ENCODE measurements around the gene PTPN3.

The PTPN3 gene

DNA sequence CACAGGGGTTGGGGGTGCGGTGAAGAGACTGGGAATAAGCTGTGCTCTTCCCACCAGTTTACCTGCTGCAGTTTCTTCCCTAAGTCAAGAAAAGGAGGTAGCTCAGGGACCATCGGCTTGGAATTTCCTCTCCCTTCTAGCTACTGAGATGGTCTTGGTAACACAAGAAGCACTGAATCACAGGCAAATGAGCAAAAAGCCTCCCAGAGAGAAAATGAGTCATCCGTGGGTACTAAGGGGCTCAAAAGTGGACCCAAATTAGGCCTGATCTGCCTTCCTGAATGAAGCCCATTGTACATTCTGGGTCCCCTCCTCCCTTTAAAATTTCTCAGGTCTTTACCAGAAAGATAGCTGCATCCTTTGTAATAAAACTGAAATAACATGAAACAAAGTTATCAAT lies 49.9 kb downstream of the PTPN3 start:
- Histone ChIP-seq H3K27ac (no peak overlapping the region), H3K4me3 (no peak overlapping the region), H3K36me3 (ENCODE audit: insufficient read depth, low read length) (no peaks in the 10 kb centered on the region), H3K9ac (ENCODE audit: insufficient read length) (no peak overlapping the region), H3K9me3 (ENCODE audit: low read depth, low read length) (no peaks in the 10 kb centered on the region)
- no peak for DNase-seq (ENCODE audit: low read depth, low spot score)
- TF ChIP-seq EZH2 (IDR thresholded peaks at IDR 0.05) (no peak), FOXP2 (optimal IDR thresholded peaks at IDR 0.05; ENCODE audit: control extremely low read depth, extremely low read length, insufficient read depth) (no peak), POLR2AphosphoS5 (IDR thresholded peaks at IDR 0.05; ENCODE audit: borderline replicate concordance, low read depth, low read length) (no peak)

GRCh38 chr9:109447329-109448076 lies 50.6 kb downstream of the PTPN3 start:
- no peak for DNase-seq (ENCODE audit: low read depth, low spot score)
- H3K4me3 ChIP-seq = no peak overlapping the region
- no peak overlapping the region for H3K9ac ChIP-seq (ENCODE audit: insufficient read length)
- no peaks in the 10 kb centered on the region for H3K9me3 ChIP-seq (ENCODE audit: low read depth, low read length)
- no peaks in the 10 kb centered on the region for H3K36me3 ChIP-seq (ENCODE audit: insufficient read depth, low read length)
- no peak overlapping the region for H3K27ac ChIP-seq
- TF ChIP-seq POLR2AphosphoS5 (IDR thresholded peaks at IDR 0.05; ENCODE audit: borderline replicate concordance, low read depth, low read length) (no peak), EZH2 (IDR thresholded peaks at IDR 0.05) (no peak)

DNA sequence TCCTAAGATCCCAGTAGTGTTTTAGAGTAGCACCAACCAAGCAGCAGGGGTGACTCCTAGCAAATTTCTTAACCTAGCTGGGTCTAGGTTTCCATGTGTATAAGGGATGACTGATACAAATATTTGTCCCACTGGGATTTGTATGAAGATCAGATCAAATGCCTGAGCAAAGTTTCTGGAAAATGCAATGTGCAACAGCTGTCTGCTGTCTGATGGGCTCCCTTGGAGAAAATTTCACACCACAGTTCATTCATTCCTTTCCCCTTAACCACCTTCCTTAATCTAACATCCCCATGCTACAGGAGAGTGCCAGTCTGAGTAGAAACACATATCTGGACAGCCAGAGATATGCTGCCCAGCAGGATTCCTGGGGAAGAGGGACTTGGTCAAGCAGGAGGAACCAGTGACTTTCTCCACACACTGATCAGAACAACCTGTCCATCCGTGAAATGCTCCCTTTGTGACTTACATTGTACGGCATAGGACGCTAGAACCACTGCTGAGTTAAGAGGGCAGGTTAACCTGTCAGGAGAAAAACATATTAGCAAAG lies 53.3 kb downstream of the PTPN3 start:
- no peaks in the 10 kb centered on the region for H3K9me3 ChIP-seq (ENCODE audit: low read depth, low read length)
- no peak overlapping the region for H3K9ac ChIP-seq (ENCODE audit: insufficient read length)
- no peaks in the 10 kb centered on the region for H3K36me3 ChIP-seq (ENCODE audit: insufficient read depth, low read length)
- no peak for TF ChIP-seq POLR2AphosphoS5 (IDR thresholded peaks at IDR 0.05; ENCODE audit: borderline replicate concordance, low read depth, low read length)
- no peak for TF ChIP-seq FOXP2 (optimal IDR thresholded peaks at IDR 0.05; ENCODE audit: control extremely low read depth, extremely low read length, insufficient read depth)
- no peak for TF ChIP-seq EZH2 (IDR thresholded peaks at IDR 0.05)
- no peak overlapping the region for H3K27ac ChIP-seq
- DNase-seq (ENCODE audit: low read depth, low spot score) = no peak
- H3K4me3 ChIP-seq = no peak overlapping the region

DNA sequence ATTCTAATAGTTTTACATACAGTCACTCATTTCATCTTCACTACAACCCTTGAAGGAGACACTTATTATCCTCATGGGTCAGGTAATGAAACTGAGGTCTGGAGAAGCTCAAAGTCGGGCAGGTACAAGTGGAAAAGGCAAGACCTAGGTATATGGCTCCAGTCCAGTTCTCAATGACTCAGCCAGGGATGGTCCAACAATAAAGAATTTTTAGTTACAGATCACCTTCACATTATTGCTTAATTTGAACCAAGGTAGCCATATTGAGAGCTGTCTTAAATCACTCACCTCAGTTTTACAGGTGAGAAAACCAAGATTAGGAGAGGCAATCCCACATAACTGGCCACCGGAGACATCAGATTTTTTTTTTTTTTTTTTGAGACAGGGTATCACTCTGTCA lies 55.4 kb downstream of the PTPN3 start:
- DNase-seq (ENCODE audit: low read depth, low spot score) = no peak
- no peak overlapping the region for H3K27ac ChIP-seq
- no peaks in the 10 kb centered on the region for H3K36me3 ChIP-seq (ENCODE audit: insufficient read depth, low read length)
- no peaks in the 10 kb centered on the region for H3K9me3 ChIP-seq (ENCODE audit: low read depth, low read length)
- H3K4me3 ChIP-seq = no peak overlapping the region
- no peak overlapping the region for H3K9ac ChIP-seq (ENCODE audit: insufficient read length)
- TF ChIP-seq FOXP2 (optimal IDR thresholded peaks at IDR 0.05; ENCODE audit: control extremely low read depth, extremely low read length, insufficient read depth) = no peak
- no peak for TF ChIP-seq EZH2 (IDR thresholded peaks at IDR 0.05)
- no peak for TF ChIP-seq POLR2AphosphoS5 (IDR thresholded peaks at IDR 0.05; ENCODE audit: borderline replicate concordance, low read depth, low read length)

- Histone ChIP-seq H3K9ac (ENCODE audit: insufficient read length) (no peak overlapping the region), H3K36me3 (ENCODE audit: insufficient read depth, low read length) (no peaks in the 10 kb centered on the region), H3K27ac (no peak overlapping the region), H3K4me3 (no peak overlapping the region), H3K9me3 (ENCODE audit: low read depth, low read length) (no peaks in the 10 kb centered on the region)
- DNase-seq (ENCODE audit: low read depth, low spot score) = no peak
- no peak for TF ChIP-seq EZH2 (IDR thresholded peaks at IDR 0.05)
- TF ChIP-seq POLR2AphosphoS5 (IDR thresholded peaks at IDR 0.05; ENCODE audit: borderline replicate concordance, low read depth, low read length) = no peak
- no peak for TF ChIP-seq FOXP2 (optimal IDR thresholded peaks at IDR 0.05; ENCODE audit: control extremely low read depth, extremely low read length, insufficient read depth)
Observed at GRCh38 chr9:109441296-109441695, 56.8 kb downstream of the PTPN3 start.

DNA sequence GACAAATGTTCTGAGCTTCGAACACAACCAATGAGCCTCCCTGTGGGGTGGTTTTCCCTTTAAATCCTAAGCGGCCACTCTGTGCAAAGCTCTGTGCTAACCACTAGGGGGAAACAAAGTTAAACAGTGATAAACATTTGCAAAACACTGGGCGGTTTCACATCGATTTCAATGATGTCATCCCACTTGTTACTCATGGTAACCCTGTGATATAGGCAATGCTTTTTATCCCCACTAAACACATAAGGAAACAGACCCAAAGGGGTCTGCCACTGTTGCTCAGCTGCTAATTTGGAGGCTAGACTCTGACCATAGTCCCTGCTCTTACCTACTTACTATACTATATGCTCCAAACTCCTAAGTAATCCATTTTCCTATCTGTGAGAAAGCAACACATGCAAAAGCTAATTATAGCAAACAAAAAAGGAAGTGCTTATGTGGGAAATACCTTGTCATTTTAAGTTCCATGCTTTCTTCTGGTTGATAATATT lies 57.3 kb downstream of the PTPN3 start:
- Histone ChIP-seq H3K36me3 (ENCODE audit: insufficient read depth, low read length) (0 out of 2 replicates have a peak, but pooled peaks cover 3% of the 10 kb centered on the region), H3K4me3 (no peak overlapping the region), H3K9ac (ENCODE audit: insufficient read length) (no peak overlapping the region), H3K9me3 (ENCODE audit: low read depth, low read length) (no peaks in the 10 kb centered on the region), H3K27ac (no peak overlapping the region)
- peak; percentile 75 for DNase-seq (ENCODE audit: low read depth, low spot score)
- TF ChIP-seq POLR2AphosphoS5 (IDR thresholded peaks at IDR 0.05; ENCODE audit: borderline replicate concordance, low read depth, low read length) (no peak), FOXP2 (optimal IDR thresholded peaks at IDR 0.05; ENCODE audit: control extremely low read depth, extremely low read length, insufficient read depth) (no peak), EZH2 (IDR thresholded peaks at IDR 0.05) (no peak)

DNA sequence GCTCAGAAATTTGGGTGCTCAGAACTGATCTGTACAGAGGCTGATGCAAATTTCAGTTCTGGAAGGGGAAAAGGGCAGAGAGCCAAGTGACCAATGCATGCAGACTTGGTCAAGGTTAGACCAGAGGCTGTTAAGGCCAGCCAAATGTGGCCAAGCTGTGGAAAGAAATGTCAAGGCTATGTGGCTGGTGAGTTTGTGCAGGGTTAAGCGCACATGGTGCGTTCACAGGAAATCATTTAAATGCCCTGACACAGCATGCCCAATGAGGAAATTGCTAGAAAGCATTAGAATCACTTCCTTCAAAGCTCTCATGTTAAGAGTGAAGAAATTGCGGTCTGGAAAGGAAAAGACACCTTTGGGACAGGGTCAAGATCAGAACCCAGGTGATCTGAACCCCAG lies 58.0 kb downstream of the PTPN3 start:
- no peak overlapping the region for H3K27ac ChIP-seq
- 0 out of 2 replicates have a peak, but pooled peaks cover 3% of the 10 kb centered on the region for H3K36me3 ChIP-seq (ENCODE audit: insufficient read depth, low read length)
- no peak overlapping the region for H3K4me3 ChIP-seq
- no peak for DNase-seq (ENCODE audit: low read depth, low spot score)
- TF ChIP-seq EZH2 (IDR thresholded peaks at IDR 0.05) (no peak), FOXP2 (optimal IDR thresholded peaks at IDR 0.05; ENCODE audit: control extremely low read depth, extremely low read length, insufficient read depth) (no peak), POLR2AphosphoS5 (IDR thresholded peaks at IDR 0.05; ENCODE audit: borderline replicate concordance, low read depth, low read length) (no peak)
- H3K9me3 ChIP-seq (ENCODE audit: low read depth, low read length) = no peaks in the 10 kb centered on the region
- H3K9ac ChIP-seq (ENCODE audit: insufficient read length) = no peak overlapping the region

- no peak for DNase-seq (ENCODE audit: low read depth, low spot score)
- Histone ChIP-seq H3K36me3 (ENCODE audit: insufficient read depth, low read length) (0 out of 2 replicates have a peak, but pooled peaks cover 3% of the 10 kb centered on the region), H3K9ac (ENCODE audit: insufficient read length) (no peak overlapping the region), H3K4me3 (no peak overlapping the region), H3K9me3 (ENCODE audit: low read depth, low read length) (no peaks in the 10 kb centered on the region), H3K27ac (no peak overlapping the region)
- TF ChIP-seq FOXP2 (optimal IDR thresholded peaks at IDR 0.05; ENCODE audit: control extremely low read depth, extremely low read length, insufficient read depth) (no peak), EZH2 (IDR thresholded peaks at IDR 0.05) (no peak), POLR2AphosphoS5 (IDR thresholded peaks at IDR 0.05; ENCODE audit: borderline replicate concordance, low read depth, low read length) (no peak)
Observed at GRCh38 chr9:109439378-109440116, 58.6 kb downstream of the PTPN3 start.

Data from SK-N-MC (cell line).